Adrenal gland (tissue), 5 donors: ENCODE results near the gene C1QTNF12.

ENCODE experiments used
- CTCF ChIP-seq, 6 experiments: fragments of 450-650 bp in 4 of 6; fragments of 200-600 bp in 2 of 6; sonication (generic) in 1 of 6; IDR thresholded peaks; 1 replicate in 5 of 6; 2 replicates in 1 of 6; pipeline versions ENCODE4 v1.5.1 to v1.8.0; 2016 to 2021; ENCODE audit warnings: antibody characterized with exemption in 6 of 6, mild to moderate bottlenecking in 2 of 6, moderate library complexity in 1 of 6
- POLR2A ChIP-seq, 2 donors: fragments of 450-650 bp; IDR thresholded peaks; one replicate each; pipeline ENCODE4 v1.6.1; 2017; ENCODE audit warnings: antibody characterized with exemption in 2 of 2, mild to moderate bottlenecking in 2 of 2, moderate library complexity in 1 of 2
- donor health status: DM: no; HTN: no; CAD: no.

GRCh38 chr1:1262071-1262470 is 15.5 kb upstream of the C1QTNF12 start:
- TF ChIP-seq CTCF (IDR thresholded peaks at IDR 0.05) (no peak), POLR2A (IDR thresholded peaks at IDR 0.05) (no peak)
